ENCODE measurements around the gene RASD1. TPM values are rescaled to one million over a fixed set of nuclear protein-coding genes. Genes with fewer than 3 reads are reported as not detected.

The RASD1 gene
- total RNA-seq, 1 experiment from 2014 or later: 1.2 TPM

- CTCF ChIA-PET: interaction anchor here (0.5 kb wide), 1 partner anchor 107 kb away, joined by 5 read pairs; no protein-coding TSS in a partner anchor
- intact Hi-C loops (cut with micrococcal nuclease; ENCODE audit: unreplicated experiment): no loop called here
- Histone ChIP-seq H3F3A (ENCODE audit: insufficient read depth, low read depth) (peaks cover 9% of the 10 kb centered on the region; the same call in 1 of the 2 replicates), H4K20me1 (ENCODE audit: insufficient read depth) (peaks cover 25% of the 10 kb centered on the region), H3K4me3 (peak within 1 kb of the TSS; percentile 90), H3K27ac (peak within 1 kb of the TSS; percentile 51), H3K36me3 (ENCODE audit: low read depth) (peaks cover 10% of the 10 kb centered on the region; the same call in 1 of the 2 replicates), H3K27me3 (ENCODE audit: insufficient read depth, low read depth) (peaks cover 44% of the 10 kb centered on the region), H3K4me2 (peak within 1 kb of the TSS; percentile 98), H3K4me1 (replicated peaks; ENCODE audit: insufficient read depth) (peaks cover 10% of the 10 kb centered on the region), H3K79me2 (ENCODE audit: low read depth) (peaks cover 47% of the 10 kb centered on the region), H2AFZ (peak within 1 kb of the TSS; percentile 100), H3K9me3 (ENCODE audit: insufficient read depth, low read depth) (no peaks in the 10 kb centered on the region), H3K9me2 (ENCODE audit: insufficient read depth) (no peaks in the 10 kb centered on the region)
- TSS peak; percentile 66 for BruUV-seq (replicated peaks)
- TF ChIP-seq EZH2 (IDR thresholded peaks at IDR 0.05; ENCODE audit: low read depth) (no peak), CTCF (conservative IDR thresholded peaks at IDR 0.05) (no peak)
- POLR2A ChIA-PET (ENCODE audit: unreplicated experiment): no interaction called here
- DNase-seq: peak; percentile 75 to 87
These were observed 19.2 kb downstream of the RASD1 start, which contains the start of gene MED9 for GRCh38 chr17:17476865-17477467. Gene MED9 (plus strand): TSS chr17:17477000. CDS start chr17:17477042, 42 bp downstream.

DNA sequence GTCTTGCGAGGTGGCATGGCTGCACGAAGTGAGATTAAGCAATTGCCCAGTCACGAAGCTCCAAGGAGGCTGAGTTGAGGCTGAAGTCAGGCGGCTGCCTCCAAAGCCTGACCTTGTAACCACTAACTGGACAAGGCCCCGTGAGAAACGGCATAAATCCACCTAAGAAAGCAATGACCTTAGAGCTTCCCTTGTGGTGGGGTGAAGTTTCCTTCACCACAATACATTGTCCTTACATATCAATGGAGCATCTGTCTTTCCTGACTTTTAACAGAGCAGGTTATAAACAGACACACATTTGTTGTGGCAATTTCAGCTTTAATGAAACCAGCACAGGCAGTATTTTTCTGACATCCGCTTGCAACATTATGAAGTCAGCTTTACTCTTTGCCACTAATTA is 21.9 kb downstream of the RASD1 start:
- Histone ChIP-seq H3K4me1 (replicated peaks; ENCODE audit: insufficient read depth) (peaks cover 10% of the 10 kb centered on the region), H3K79me2 (ENCODE audit: low read depth) (peaks cover 24% of the 10 kb centered on the region), H2AFZ (no peak overlapping the region), H4K20me1 (ENCODE audit: insufficient read depth) (peaks cover 12% of the 10 kb centered on the region), H3K9me3 (ENCODE audit: insufficient read depth, low read depth) (no peaks in the 10 kb centered on the region), H3K9me2 (ENCODE audit: insufficient read depth) (no peaks in the 10 kb centered on the region), H3K27ac (no peak overlapping the region), H3K4me3 (no peak overlapping the region), H3K27me3 (ENCODE audit: insufficient read depth, low read depth) (peaks cover 70% of the 10 kb centered on the region), H3K36me3 (ENCODE audit: low read depth) (peaks cover 6% of the 10 kb centered on the region; the same call in 1 of the 2 replicates), H3K4me2 (no peak overlapping the region), H3F3A (ENCODE audit: insufficient read depth, low read depth) (peaks cover 4% of the 10 kb centered on the region; the same call in 1 of the 2 replicates)
- ChIA-PET POLR2A (ENCODE audit: unreplicated experiment) (no interaction called here), CTCF (interaction anchor here (0.6 to 1.0 kb wide), 2 partner anchors 149 to 952 kb away, joined by 3 to 6 read pairs; no protein-coding TSS in a partner anchor)
- BruUV-seq (replicated peaks): no TSS peak
- TF ChIP-seq EZH2 (IDR thresholded peaks at IDR 0.05; ENCODE audit: low read depth): no peak
- no peak for TF ChIP-seq CTCF (conservative IDR thresholded peaks at IDR 0.05)
- intact Hi-C loops (cut with micrococcal nuclease; ENCODE audit: unreplicated experiment): no loop called here
- DNase-seq: no peak

DNA sequence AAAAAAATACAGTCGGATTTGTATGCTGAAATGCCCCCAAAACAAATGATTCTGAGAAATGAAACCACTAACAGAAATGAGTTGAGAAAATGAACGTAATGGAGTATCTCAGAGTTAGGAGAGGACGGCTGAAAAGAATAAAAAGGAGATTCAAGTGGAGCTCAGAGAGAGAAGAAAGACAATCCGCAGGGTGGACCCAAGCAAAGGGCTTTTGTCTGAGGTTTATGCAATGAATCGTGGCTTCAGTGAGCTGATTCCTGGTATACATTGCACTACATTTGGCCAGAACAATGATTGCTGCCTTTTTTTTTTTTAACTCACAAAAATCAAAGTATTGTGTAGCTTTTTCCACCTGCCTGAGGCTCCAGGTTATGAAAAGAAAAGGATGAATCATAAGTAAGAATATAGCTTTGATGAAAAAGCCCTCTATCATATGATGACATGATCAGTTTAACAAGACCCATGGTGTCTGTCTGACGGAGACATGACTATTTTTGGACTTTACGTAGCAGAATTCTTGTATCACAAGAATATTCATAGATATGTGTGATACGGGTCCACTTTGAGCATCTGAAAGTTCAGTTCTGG is 23.8 kb downstream of the RASD1 start:
- Histone ChIP-seq H3K36me3 (ENCODE audit: low read depth) (no peaks in the 10 kb centered on the region), H3K9me2 (ENCODE audit: insufficient read depth) (no peaks in the 10 kb centered on the region), H3K79me2 (ENCODE audit: low read depth) (peaks cover 6% of the 10 kb centered on the region), H3F3A (ENCODE audit: insufficient read depth, low read depth) (peaks cover 4% of the 10 kb centered on the region; the same call in 1 of the 2 replicates), H3K4me2 (no peak overlapping the region), H3K4me3 (no peak overlapping the region), H2AFZ (no peak overlapping the region), H3K9me3 (ENCODE audit: insufficient read depth, low read depth) (peaks cover 4% of the 10 kb centered on the region; the same call in 1 of the 2 replicates), H3K27me3 (ENCODE audit: insufficient read depth, low read depth) (peaks cover 87% of the 10 kb centered on the region), H3K27ac (no peak overlapping the region), H3K4me1 (replicated peaks; ENCODE audit: insufficient read depth) (no peaks in the 10 kb centered on the region; the same call in 1 of the 2 replicates), H4K20me1 (ENCODE audit: insufficient read depth) (no peaks in the 10 kb centered on the region)
- no TSS peak for BruUV-seq (replicated peaks)
- intact Hi-C loops (cut with micrococcal nuclease; ENCODE audit: unreplicated experiment): no loop called here
- CTCF ChIA-PET: interaction anchor here (0.6 kb wide), 1 partner anchor 904 kb away, joined by 7 read pairs; no protein-coding TSS in a partner anchor
- no peak for DNase-seq
- no peak for TF ChIP-seq CTCF (conservative IDR thresholded peaks at IDR 0.05)
- TF ChIP-seq EZH2 (IDR thresholded peaks at IDR 0.05; ENCODE audit: low read depth): no peak
- POLR2A ChIA-PET (ENCODE audit: unreplicated experiment): interaction anchor here (0.7 kb wide), 1 partner anchor 96 kb away, joined by 3 read pairs; no protein-coding TSS in a partner anchor

Measured in PC-9 (cell line).